HG03135 (cell line): ENCODE measurements around the gene GARIN5B.
"Not testable (repeated sequence)": the region's sequence is repeated elsewhere in the genome, so short reads cannot be mapped to it uniquely, and the experiment has no call there.

Experiments
- ATAC-seq: cut with Tn5 transposase; IDR thresholded peaks from one replicate; pipeline ENCODE4 v1.9.1; 2021; ENCODE audit warnings: mild to moderate bottlenecking, moderate library complexity; ENCODE audit not compliant: unreplicated experiment

Gene GARIN5B

GRCh38 chr19:55352040-55352439, 11.0 kb downstream of the GARIN5B start:
- ATAC-seq: no peak

- no peak for ATAC-seq
Observed at GRCh38 chr19:55350620-55351315, 12.3 kb downstream of the GARIN5B start.

DNA sequence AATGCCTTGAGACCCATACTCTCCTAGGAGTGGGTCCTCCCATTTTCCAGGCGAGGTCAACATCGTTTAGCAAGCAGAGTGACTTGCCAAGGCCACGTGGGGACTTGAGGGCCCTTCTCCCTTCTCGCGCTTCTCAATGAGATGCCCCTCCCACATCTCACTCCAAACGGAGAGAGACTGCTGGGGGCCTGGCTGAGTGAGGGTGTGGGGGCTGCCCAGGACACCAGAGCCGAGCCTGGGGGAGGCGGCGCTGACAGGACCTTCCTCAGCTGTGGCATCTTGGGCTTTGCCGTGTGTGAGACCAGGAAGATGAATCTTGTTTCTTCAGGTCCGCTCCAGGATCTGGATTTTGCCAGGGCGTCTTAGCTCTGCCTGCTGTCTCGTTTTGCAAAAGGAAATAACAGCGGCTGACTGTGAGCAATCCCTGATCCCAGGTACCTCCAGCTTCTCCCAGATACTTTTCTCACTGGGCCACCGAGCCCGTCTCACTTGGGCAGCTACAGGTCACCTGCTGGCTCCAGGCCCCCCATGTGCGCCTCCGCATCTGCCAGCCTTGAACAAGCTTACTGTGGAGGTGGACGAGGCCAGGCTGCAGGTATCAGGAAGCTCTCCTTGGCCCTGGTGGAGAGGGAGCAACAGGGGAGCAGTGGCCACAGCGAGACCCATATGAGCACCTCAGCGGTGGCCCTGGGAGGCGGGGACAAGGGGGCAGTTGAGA, 14.6 kb downstream of the GARIN5B start:
- ATAC-seq: no peak

- no peak for ATAC-seq
Observed at GRCh38 chr19:55347442-55348009, 15.5 kb downstream of the GARIN5B start.

- ATAC-seq: no peak
Observed at GRCh38 chr19:55346725-55347441, 16.2 kb downstream of the GARIN5B start.

GRCh38 chr19:55345818-55346724, 17.0 kb downstream of the GARIN5B start:
- no peak for ATAC-seq

- ATAC-seq: no peak
Observed at GRCh38 chr19:55345101-55345817, 17.8 kb downstream of the GARIN5B start.

- no peak for ATAC-seq
Observed at GRCh38 chr19:55344444-55344843, 18.6 kb downstream of the GARIN5B start.

DNA sequence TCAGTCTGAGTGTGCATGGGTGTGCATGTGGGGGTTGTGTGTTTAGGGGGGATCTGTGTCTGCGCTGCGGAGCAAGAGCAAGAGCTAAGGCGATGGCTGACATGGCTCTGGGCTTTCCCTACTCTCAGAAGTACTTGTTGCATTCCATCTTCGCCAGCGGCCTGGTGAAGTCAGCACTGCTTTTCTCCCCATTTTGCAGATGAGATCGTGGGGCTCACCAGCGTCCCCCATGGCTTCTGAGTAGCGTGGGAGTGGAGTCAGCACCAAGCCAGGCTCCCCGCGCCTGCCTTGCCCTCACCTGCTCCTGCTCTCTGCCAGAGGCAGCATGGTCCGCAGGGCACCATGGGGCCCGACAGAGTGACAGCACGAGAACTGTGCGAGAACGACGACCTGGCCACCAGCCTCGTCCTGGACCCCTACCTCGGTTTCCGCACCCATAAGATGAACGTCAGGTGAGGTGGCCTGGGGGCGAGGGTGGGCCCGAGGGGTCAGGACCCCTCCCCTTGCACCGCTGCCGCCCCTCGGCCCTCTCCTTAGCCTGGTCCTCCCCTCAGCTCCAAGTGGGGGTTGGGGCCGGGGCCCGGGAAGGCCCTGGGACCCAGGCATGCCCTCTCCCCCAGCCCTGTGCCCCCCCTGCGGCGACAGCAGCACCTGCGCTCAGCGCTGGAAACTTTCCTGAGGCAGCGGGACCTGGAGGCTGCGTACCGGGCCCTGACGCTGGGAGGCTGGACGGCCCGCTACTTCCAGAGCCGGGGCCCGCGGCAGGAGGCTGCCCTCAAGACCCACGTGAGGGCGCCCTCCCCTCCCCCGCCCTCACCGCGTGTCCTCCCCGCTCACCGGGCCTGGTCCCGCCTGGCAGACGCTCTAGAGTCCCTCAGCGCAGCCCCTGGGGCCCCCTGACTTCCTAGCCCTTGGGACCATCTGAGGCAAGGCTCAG, 21.2 kb downstream of the GARIN5B start:
- no peak for ATAC-seq

GRCh38 chr19:55341171-55341588, 21.9 kb downstream of the GARIN5B start:
- no peak for ATAC-seq

GRCh38 chr19:55340784-55341147, 22.3 kb downstream of the GARIN5B start:
- ATAC-seq: no peak

GRCh38 chr19:55339889-55340783, 22.9 kb downstream of the GARIN5B start:
- no peak for ATAC-seq

- peak; percentile 80 for ATAC-seq
Observed at GRCh38 chr19:55339105-55339888, 23.8 kb downstream of the GARIN5B start, which contains the start of gene KMT5C. Gene KMT5C, plus strand, starts transcription at chr19:55339876. Its CDS starts 2,061 bp downstream, at chr19:55341937.

DNA sequence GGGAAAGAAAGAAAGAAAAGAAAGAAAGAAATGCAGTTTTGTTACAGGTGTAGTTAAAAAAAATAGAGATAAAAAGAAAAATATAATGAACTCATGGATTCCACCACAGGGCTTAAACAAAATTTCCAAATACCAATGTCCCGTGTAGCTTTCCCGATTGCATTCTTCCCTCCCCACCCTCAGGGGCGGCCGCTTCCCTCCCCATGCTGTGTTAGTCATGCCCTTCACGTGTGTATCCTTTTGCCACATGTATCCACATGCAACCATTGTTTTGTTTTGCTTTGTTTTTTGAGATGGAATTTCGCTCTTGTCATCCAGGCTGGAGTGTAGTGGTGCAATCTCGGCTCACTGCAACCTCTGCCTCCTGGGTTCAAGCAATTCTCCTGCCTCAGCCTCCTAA, 27.0 kb downstream of the GARIN5B start:
- ATAC-seq: no peak

DNA sequence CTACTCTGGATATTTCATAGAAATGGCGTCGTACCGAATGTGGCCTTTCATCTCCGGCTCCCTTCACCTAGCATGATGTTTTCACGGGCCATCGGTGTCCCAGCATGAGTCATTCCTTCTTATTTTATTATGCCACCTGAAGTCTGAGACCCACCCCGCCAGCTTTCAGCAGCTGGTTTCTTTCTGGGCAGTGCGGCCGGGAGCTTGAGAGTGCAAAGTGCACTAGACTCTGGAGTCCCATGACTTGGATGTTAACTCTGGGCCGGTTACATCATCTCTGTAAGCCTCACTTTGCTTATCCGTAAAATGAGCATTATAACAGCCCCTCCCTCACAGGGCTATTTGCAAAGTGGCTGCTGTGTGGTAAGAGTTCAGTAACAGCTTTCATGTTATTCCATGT, 29.2 kb downstream of the GARIN5B start:
- ATAC-seq: no peak

GRCh38 chr19:55329791-55330190, 33.3 kb downstream of the GARIN5B start:
- not testable (repeated sequence) for ATAC-seq

GRCh38 chr19:55328774-55329318, 34.2 kb downstream of the GARIN5B start:
- ATAC-seq: not testable (repeated sequence)
